CD1c-positive myeloid dendritic cell (primary cell): Measurements from ENCODE around the gene DENND1A.
A peak's percentile ranks its signal among the peaks of the same experiment; 100 is the strongest.

Experiments used
- DNase-seq: peaks from one replicate; pipeline ENCODE4 v3.0.0-alpha.2; 2016; ENCODE audit errors: extremely low spot score

DENND1A gene

DNA sequence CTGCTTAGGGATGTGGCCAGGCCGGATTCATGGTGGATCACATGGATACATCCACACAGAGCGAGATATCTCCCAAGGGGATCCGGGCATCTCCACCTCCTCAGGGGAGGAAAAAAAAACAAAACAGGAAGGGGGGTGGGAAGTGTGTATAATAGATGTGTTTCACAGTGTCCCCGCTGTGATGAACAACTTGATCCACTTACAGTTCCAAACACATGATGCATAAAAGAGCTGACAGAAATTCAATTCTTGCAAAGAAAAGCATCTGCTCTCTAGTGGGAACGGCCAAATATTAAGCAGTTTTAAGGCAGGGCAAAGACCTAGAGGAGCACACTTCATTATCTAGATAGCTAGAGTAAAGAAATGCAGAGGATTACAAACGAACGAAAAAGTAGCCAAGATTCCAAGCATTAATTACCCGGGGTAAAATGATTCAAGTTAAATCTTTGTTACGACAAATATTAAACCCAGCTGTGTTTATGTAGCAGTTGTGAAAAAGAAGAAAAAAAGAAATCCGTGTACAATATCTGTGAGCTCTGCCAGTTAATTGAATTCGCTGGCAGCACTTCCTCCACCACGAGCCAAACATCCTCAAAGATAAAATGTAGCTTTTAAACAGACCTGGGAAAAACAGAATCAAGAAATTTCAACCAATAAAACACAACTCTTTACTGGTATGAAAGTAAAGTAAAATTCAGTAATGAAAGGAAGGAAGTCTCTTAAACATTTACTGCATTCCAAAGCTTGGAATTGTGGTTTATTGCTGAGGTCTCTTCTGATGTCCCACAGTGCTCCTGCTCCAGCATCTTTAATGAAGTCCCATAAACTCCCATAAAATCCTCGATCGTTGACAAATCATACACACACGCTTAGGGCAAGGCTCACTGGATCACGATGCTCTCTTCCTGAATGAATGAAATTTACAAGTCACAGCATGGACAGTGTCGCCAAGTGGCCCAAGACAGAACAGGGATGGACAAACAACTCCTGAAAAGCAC lies 360.9 kb downstream of the DENND1A start:
- no peak for DNase-seq

DNA sequence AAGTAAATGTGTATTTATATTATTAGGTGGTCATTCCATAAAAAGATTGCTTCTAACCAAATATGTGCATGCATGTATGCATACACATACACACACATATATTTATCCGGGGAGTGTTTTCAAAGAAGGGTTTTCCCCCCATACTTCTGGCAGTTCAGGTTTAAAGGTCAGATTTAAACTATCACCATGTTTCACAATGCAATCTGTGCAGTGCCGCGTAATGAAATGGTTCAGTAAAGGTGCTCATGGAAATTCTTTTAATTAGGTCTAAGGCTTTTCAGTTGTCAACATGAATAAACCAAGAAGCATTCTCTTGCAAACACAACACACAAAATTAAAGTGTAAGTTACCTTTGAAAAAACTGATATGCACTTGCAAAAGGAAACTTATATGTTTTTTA lies 362.9 kb downstream of the DENND1A start:
- DNase-seq = no peak

DNA sequence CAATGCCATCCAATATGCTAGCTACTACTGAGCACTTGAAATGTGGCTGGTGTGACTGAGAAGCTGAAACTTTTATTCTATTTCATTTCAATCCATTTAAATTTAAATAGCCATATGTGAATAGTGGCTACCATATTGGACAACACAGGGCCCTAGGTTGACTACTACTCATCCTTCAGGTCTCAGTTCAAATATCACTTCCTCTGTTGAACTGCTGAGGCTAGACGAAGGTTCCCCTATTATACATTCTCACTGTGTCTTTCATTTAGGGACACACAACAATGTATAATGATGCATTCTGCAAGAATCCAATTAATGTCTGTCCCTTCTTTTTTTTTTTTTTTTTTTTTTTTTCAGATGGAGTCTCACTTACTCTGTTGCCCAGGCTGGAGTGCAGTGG lies 365.3 kb downstream of the DENND1A start:
- DNase-seq = peak; percentile 30

DNA sequence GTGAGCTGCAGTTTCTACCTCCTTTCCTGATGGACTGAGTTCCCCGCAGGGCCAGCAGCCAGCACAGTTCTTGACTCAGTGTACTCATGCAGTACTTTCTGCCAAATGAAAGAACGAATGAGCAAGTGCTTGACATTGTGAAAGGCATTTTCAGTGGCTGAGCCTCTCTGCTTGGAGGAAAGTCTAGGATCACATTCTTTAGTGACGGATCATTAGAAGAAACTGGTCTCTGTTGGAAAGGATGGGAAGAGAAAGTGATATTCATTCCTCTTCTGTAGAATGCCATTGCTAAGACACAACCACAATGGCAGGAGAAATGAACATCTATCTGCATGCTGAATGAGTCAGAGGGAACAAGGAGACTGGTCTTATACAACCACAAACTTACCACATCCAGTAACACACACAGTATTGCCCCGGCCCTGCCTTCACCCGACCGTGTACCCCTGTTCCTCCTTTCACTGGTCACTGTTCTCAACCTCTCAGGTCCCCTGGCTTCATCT lies 367.0 kb downstream of the DENND1A start:
- no peak for DNase-seq

DNA sequence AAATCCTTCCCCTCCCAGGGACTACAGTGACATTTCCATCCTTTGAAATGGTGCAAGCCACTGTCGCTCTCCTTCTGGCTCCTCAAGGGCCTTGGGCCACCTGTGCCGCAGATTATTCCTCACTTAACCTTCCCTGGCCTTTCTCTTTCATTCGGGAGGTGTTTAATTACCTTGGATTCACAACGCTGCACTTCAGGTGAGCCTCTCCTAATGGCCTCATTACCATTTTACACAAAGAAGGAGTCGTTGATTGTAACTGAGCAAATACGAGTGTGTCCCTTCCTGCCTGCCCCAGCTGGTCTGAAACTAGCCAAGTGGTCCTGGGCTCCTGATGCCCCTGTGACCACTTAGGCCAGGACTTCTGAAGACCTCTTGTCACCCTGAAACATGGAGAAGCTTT lies 368.9 kb downstream of the DENND1A start:
- no peak for DNase-seq

DNA sequence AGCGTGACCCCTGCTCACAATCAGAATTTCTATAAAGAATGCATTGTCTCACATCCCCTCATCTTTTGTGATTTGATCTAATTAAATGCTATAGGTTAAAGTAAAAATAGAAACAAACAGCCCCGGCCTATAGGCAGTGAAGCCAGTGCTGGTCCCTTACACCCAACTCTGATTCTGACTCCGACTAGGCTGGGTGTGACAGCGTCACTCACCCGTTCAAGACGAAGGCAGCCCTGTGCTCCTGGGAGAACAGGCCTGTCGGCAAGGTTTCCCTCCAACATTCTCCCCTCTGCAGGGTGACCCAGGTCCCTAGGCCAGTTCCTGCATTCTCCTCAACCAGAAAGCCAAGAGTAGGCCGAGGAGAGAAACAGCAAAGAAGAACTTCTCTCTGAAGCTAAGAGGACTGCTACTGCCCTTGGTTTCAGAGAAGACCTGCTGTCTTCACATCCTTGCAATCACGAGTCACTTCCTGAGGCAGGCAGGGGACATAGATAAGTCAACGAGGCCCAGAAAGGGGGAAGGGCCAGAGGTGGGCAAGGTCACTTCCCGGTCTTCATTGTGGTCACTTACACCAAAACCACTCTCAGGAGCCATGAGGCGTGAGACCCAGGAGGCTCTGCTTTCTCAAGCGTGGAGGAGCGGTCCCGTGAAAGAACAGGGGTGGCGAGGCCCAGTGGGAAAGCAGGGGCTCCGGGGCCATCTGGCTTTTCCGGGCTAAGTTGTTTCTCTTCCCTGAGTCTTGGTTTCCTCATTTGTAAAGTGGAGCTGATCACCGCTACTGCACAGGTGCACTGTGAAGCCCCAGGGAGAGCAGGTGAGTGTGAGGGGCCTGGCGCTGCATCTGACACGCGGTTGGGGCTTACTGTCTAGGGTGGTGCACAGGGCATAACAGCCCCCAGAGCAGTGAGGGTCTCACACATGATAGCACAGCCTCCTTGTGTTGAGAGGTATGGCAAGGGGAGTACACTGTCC lies 373.2 kb downstream of the DENND1A start:
- DNase-seq = no peak

DNA sequence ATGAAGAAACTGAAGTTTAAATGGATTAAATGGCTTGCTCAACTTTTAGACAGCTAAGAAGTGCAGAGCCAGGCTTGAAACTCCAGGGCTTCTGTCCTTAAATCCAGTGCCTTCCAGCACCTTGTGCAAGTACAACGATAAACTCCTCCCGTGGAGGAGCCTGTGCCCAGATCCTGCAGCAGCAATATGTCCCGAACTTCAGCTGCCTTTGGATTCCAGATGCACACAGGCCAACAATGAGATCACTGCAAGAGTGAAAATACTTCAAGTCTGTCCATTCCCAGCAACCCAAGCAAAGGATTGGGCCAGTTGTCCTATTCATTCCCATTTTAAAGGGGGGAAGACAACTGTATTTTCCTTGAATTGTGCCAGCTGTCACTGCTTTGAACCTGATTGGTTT lies 374.3 kb downstream of the DENND1A start:
- DNase-seq = no peak

DNA sequence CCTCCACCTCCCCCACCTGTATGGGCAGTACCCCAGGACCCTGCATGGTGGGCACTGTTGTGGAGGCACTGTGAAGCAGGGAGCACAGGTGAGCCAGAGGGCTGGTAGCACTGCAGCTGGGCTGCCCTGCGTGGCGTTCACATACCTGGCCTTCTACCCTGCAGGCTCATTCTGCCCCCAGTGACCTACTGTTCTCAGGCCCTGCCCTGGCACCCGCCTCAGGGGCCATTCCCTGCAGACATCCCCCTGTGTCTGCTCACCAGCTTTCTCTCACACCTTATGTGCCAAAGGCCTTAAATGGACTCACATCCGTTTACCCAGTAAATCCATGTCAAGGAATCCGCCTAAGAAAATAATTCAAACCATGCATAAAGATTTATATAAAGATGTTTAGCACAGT lies 377.4 kb downstream of the DENND1A start:
- DNase-seq = no peak

DNA sequence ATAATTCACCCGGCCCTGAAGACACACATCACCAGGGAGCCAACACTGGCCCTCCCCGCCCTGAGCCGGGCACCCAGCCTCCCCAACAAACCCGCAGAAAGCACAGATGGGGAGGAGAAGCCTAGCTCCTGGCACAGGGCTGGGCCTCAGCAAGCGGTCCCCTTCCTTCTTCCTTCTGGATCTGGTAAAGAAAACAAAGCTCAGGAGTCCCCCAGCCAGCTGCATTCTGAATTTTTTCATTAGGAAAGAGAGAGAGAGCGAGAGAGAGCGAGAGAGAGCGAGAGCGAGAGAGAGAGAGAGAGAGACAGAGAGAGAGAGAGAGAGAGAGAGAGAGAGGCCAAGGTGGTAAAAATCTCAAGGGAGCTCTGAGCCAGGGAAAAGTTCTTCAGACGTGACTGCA lies 378.2 kb downstream of the DENND1A start:
- no peak for DNase-seq

DNA sequence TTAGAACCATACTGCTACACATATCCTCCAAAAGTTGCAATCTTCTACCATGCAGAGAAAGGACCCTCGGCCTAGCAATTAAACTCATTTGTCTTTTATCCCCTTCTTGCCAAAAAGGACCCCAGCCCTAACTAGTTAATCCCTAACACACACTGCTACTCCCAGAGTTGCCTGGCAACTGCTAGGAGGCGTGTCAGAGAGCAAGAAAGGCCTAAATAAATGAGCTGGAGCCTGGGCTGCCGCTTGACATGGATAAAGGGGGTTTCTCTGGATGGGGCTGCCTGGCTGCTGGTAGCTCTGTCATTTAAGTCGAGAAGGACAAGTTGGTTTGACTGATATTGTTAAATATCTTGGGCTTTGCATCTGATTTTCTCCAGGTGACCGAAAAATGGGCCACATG lies 379.1 kb downstream of the DENND1A start:
- no peak for DNase-seq

DNA sequence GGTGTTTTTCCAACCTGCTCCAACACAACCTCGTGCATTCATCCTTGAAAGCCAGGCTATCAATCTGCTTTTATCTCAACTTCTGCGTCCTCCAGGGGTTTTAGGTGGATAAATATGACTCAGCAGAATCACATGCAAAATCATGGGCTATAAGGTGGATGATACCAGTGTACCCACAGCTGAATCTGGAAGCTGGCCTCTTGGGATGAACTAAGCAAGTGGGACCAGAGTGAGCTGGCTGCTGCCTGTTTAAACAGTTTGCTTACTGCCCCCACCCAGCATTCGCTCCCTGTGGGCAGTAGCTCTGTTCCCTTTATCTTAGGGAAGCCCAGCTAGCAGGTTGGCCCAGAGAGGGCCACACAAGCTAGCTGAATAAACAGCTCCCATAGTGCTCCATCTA lies 379.9 kb downstream of the DENND1A start:
- DNase-seq = peak; percentile 34

DNA sequence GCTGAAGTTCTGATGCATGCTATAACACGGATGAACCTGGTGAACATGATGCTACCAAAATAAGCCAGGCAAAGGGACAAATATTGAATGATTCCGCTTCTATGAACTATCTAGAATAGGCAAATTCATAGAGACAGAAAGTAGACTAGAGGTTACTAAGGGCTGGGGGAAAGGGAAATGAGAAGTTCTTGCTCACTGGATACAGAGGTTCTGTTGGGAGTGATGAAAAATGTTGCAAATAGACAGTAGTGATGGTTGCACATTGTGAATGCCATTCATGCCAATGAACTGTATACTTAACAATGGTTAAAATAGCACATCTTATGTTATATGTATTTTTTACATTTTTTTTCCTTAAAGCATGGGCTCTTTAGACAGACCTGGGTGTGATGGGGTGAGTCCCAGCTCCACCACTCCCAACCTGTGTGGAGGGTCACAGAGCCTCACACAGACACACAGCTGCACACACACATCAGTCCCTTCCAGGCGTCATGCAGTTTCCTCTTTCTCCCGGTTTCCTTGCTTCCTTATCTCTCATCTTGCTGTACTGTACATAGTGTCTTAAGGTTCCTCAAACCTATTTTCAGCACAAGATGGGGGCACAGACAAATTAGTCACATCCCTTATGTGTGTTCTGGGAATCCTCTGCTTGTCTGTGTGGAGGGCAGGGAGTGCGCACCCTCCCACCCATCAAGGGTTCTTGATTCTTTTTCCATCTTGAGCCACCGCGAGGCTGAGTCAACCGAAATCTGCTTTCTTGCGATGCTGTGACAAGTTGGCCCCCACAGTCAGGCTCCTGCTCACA lies 381.0 kb downstream of the DENND1A start:
- peak; percentile 87 for DNase-seq

DNA sequence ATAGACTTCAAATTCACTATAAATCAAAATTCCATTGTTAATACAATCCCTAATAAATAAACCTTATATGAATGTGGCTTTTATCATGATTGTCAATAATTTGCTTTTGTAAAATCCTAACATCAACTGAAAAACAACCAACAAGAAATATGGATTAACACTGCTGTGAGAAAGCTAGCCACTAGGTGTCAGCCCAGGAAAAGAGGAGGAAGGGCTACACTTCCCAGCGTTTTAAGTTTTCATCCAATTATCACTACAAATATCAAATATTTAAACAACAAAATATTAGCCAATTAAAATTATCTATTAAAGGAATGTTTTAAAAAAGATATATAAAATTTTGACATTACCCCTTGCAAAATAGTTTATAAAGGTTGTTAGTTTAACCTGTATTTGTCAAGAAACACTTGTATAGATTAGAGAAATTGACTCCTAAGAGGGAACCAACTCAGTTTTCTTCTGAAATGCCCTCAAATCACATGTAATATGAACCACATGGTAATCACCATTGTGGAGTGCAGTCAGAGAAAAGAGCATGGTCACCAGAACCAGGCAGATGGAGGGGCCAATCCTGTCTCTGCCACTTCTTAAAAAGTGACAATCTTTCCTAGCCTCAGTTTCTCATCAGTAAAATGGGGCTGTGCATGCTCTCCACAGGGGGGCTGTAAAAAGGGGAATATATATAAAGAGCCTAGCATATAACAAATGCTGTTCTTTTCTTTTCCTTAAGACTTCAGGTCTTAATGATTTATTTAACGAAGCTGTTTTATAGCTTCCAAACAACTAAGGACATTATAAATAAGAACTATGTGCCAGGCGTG lies 385.7 kb downstream of the DENND1A start:
- DNase-seq = peak; percentile 58

DNA sequence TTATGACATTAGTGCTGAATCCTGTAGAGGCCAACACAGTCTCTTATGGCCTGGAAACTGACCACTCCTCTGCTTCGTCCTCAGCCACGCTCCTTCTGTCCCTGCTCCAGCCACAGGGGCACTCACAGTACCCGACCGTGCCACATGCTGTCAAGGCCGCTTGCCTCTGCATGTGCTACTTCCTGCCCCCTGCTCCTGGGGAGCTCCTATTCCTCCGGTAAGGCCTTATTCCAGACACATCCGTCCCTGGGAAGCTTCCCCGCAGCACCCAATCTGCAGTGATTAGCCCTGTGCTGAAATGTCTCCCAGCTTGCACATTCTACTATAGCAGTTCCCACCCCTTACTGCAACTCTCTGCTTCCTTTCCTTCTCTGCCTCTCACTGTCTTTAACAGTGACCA lies 386.4 kb downstream of the DENND1A start:
- DNase-seq = no peak

DNA sequence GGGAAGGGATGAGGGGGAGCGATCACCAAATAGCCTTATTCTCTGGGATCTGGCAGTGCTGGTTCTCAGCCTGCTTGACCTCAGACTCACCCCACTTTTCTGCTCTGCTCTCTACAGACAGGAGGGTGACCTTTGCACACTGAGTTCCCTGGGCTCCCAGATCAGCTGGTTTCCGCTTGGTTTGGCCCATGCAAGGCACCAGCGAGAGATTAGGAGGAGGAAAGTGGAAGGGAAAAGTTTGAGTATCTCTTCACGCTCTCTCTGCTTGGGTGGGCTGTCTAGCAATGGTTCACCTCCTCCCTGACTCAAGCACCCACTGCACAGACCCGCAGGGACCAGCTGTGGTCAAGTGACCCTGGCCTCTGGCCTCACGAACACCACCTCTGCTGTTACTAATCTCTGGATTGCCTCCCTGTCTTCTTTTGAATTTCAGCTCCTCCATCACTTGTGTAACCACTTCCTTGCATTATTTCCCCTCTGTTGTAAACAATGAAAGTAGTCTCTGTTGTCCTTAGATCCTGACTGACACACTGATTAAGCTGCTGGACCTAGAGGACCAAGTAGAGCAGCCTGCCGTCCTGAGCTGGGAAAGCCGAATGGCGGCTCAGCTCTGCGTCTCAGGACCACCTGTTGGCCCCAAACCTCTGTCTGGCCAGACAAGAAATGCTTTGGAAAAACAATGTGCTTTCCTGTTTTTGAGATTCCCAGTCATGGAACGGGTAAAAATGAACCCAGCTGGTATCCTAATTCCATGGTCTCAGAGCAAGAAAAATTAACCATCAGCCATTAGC lies 387.3 kb downstream of the DENND1A start:
- DNase-seq = no peak

DNA sequence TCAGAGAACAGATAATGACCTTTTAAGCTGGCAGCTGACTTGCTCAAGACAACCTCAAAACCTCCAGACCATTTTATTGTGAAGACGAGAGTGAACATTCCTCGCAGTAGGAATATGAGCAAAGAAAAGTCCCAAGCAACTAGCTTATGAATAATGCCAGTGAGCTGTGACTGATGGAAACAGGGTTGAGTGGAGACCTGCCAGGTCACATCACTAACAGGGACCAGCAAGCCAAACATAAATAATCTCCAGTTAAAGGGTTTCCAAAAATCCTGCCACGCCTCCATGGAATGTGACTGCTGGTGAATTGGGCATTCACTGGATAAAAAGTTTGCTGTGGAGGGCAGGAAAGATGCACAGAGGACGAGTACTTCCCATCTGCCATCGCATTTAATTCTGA lies 388.5 kb downstream of the DENND1A start:
- no peak for DNase-seq

DNA sequence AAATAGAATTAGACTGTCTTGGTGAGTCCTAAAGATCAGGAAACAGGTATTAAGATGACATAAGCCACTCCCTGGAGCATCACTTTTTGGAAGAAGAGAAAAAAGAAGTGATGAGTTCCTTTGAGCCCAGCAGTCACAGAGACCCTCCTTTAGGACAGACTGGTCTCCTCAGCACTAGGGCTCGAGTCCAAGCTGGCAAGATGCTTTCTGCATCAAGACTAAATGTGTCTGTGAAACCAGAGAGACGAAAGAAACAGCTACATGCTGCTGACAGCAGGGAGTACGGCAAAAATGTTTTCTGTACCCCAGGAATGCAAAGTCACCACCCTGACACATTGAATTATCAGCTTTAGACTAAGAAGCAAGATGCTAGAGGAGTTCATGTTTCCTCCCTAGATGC lies 389.5 kb downstream of the DENND1A start:
- DNase-seq = no peak

DNA sequence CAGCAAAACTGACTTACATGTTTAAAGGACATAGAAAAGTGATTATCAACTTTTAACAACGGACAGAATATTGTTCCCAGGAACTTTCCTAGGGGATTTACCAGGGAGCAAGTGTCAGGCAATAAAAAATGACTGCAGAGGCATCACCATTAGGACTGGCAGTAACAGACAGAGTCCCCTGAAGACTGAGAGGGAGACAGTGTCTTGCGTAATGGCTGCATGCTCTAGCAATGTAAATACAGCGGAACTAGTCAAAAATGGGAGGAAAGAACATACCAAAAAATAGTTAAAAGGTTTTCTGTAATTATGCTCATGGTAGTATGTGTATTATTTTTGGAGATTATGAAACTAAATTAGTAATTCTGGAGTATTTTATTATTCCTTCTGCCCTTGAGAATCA lies 392.1 kb downstream of the DENND1A start:
- no peak for DNase-seq

DNA sequence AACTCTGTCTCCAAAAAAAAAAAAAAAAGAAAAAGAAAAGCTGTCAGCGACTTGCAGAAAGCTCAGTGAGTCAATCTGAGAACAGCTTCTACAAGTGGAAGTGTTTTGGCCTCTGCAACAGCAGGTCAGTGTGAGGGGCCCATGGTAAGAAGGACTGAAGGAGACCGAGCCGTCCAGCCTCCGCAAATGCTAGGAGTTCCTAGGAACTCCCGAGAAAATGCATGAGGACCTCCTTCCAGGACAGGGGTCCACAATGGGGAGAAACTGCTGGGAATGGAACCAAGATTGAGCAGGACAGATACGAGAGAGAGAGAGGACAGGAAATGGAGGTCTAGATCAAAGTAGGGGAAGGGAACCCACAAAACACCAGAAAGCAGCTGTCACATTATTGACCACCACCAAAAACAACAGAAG lies 393.5 kb downstream of the DENND1A start:
- DNase-seq = no peak

DNA sequence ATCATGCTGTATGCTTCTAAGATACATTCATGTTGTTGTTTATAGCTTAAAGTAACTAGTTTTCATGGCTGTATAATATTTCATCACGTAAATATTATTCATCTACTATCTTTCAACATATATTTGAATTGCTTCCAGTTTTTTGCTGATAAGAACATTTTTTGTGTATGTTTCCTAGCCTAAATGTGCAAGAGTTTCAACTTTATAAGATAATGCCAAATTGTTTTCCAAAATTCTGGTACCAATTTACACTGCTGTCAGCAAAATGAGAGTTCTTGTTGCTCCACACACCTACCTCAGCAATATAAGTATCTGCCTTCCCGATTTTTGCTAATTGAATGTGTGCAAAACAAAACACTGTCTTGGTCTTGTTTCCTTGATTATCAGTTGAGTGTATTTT lies 395.6 kb downstream of the DENND1A start:
- DNase-seq = no peak
